ENCODE results near the gene GNAS-AS1.

DNA sequence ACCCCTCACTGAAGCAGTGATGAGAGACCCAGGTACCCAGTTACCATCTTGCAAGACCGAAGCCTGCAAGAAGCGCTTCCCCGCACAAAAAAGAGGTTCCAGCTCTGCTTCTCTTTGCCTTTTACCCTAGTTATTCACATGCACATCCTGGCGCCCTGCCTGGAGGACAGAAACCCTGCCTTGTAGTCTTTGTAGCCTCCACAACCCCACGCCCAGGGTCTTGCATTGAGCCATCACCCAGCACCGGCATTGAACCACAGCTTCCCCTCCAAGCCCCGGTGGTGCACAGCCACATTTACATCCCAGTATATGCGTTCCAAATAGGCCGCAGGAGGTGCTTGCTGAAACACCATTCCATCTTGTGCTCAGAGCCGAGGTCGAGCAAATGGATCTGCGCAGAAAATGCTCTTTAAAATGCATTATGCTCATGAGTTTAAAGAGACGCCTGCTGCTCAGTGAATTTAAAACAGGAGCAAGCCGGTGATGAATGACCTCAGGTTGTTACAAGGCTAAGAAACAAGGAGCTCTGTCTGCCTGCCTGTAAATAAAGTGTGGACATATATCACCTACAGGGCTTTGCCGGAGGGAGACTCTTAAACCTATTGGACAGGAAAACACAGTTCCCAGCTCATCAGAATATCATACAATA lies 61.7 kb downstream of the GNAS-AS1 start:
- TF ChIP-seq CTCF (IDR thresholded peaks at IDR 0.05) (no peak), EZH2 (IDR thresholded peaks at IDR 0.05; ENCODE audit: borderline replicate concordance, insufficient read depth, low read depth, low read length, poor library complexity, severe bottlenecking) (no peak)

Measured in B cell (primary cell).